Cardiac muscle cell (in vitro differentiated cells and primary cell): ENCODE measurements around the gene SHISA9. TPM values are rescaled to one million over a fixed set of nuclear protein-coding genes. Genes with fewer than 3 reads are reported as not detected.

Experiments used
- DNase-seq, 2 donors: peaks; one replicate each; pipeline versions ENCODE4 v3.0.0 to v3.0.0-alpha.2; 2010 to 2017; ENCODE audit warnings: low read depth in 1 of 2, low spot score in 1 of 2
- H3K27ac ChIP-seq: fragments of 200-600 bp; sonication (generic); 2 replicates; pipeline ENCODE4 v1.5.1; 2016
- H3K27me3 ChIP-seq: fragments of 200-600 bp; sonication (generic); 2 replicates; pipeline ENCODE4 v1.6.0; 2016; ENCODE audit warnings: control low read depth
- H3K36me3 ChIP-seq: fragments of 200-600 bp; sonication (generic); 2 replicates; pipeline ENCODE4 v1.5.1; 2016; ENCODE audit warnings: control low read depth
- H3K4me1 ChIP-seq: fragments of 200-600 bp; sonication (generic); 2 replicates; pipeline ENCODE4 v1.8.1; 2017; ENCODE audit warnings: low read depth, mild to moderate bottlenecking, mixed run types
- H3K4me3 ChIP-seq: fragments of 200-600 bp; sonication (generic); 2 replicates; pipeline ENCODE4 v1.5.1; 2016; ENCODE audit warnings: mild to moderate bottlenecking
- H3K9me3 ChIP-seq: fragments of 200-600 bp; sonication (generic); 2 replicates; pipeline ENCODE4 v1.5.1; 2017; ENCODE audit warnings: low read depth, mild to moderate bottlenecking, control low read depth
- polyA plus RNA-seq: library from polyadenylated mRNA; unstranded; fragments of >200 nt; fragmentation: Nextera tagmentation; extraction: Ambion mirVana; gene quantifications from 2 replicates; pipeline ENCODE4 v1.2.1, GENCODE V29; 2016
- total RNA-seq: library from RNA; depleted of rRNA; stranded (reverse); fragments of >200 nt; gene quantifications from 2 replicates; pipeline ENCODE4 v1.2.3, GENCODE V29; 2016
- TF ChIP-seq, protein P1 (sequence below): IDR thresholded peaks from 2 replicates; pipeline ENCODE4 v1.5.1; 2012; ENCODE audit warnings: low read depth, mild to moderate bottlenecking, low read length

The SHISA9 gene
- total and polyA plus RNA-seq, 2 experiments from 2014 or later = 0.03 TPM; not detected in 1

DNA sequence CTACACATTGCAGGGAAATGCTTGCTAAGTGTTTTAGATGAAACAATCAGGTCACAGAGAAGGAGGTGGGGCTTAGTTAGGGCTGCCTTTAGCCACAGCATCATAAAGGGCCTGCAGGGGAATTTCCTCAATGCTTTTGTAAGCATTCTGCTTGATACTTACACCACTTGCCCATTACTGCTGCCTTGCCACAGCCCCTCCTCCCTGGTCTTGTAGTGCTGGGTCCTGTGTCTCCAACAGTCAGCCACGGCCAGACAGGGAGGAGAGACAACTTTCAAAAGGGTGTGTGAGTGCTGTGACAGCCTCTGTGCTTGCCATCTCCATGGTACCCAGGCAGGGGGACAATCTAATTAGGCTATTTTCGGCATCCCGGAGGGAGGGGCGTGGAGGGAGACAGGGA, 111.2 kb downstream of the SHISA9 start:
- H3K9me3 ChIP-seq = no peaks in the 10 kb centered on the region
- DNase-seq = peak in 1 of 2 donors; percentile 54
- H3K4me1 ChIP-seq = no peaks in the 10 kb centered on the region
- H3K27me3 ChIP-seq = no peaks in the 10 kb centered on the region
- no peaks in the 10 kb centered on the region for H3K36me3 ChIP-seq
- TF ChIP-seq, protein P1, sequence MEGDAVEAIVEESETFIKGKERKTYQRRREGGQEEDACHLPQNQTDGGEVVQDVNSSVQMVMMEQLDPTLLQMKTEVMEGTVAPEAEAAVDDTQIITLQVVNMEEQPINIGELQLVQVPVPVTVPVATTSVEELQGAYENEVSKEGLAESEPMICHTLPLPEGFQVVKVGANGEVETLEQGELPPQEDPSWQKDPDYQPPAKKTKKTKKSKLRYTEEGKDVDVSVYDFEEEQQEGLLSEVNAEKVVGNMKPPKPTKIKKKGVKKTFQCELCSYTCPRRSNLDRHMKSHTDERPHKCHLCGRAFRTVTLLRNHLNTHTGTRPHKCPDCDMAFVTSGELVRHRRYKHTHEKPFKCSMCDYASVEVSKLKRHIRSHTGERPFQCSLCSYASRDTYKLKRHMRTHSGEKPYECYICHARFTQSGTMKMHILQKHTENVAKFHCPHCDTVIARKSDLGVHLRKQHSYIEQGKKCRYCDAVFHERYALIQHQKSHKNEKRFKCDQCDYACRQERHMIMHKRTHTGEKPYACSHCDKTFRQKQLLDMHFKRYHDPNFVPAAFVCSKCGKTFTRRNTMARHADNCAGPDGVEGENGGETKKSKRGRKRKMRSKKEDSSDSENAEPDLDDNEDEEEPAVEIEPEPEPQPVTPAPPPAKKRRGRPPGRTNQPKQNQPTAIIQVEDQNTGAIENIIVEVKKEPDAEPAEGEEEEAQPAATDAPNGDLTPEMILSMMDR = no peak
- H3K4me3 ChIP-seq = no peak overlapping the region
- H3K27ac ChIP-seq = no peak overlapping the region

- Histone ChIP-seq H3K27me3 (no peaks in the 10 kb centered on the region), H3K36me3 (no peaks in the 10 kb centered on the region), H3K4me1 (no peaks in the 10 kb centered on the region), H3K27ac (no peak overlapping the region), H3K4me3 (no peak overlapping the region), H3K9me3 (no peaks in the 10 kb centered on the region)
- no peak for DNase-seq
- TF ChIP-seq, protein P1 = no peak
Observed at GRCh38 chr16:13013043-13013442, 111.6 kb downstream of the SHISA9 start.

DNA sequence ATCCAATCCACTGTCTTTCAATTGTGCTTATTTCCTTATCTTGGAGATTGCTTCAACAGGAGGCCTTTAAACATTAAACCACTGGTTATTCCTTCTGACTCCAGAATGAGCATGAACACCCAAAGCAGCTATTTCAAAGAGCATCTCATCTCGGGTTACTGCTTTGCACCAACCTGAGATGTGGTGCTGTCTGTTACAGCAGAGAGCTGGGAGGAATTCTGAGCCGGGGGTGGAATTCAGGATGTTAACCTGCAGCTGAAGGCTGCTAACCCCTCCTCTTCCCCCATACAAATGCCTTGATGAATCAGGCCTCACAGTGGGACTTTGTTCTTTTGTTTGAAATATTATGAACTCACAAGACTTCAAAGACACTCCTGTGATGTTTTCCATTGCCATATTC, 113.1 kb downstream of the SHISA9 start:
- H3K4me3 ChIP-seq = no peak overlapping the region
- no peaks in the 10 kb centered on the region for H3K4me1 ChIP-seq
- TF ChIP-seq, protein P1 = no peak
- H3K27me3 ChIP-seq = no peaks in the 10 kb centered on the region
- no peak overlapping the region for H3K27ac ChIP-seq
- H3K36me3 ChIP-seq = no peaks in the 10 kb centered on the region
- H3K9me3 ChIP-seq = no peaks in the 10 kb centered on the region
- no peak for DNase-seq

- no peaks in the 10 kb centered on the region for H3K9me3 ChIP-seq
- TF ChIP-seq, protein P1 = no peak
- no peak overlapping the region for H3K4me3 ChIP-seq
- H3K4me1 ChIP-seq = no peaks in the 10 kb centered on the region
- DNase-seq = no peak
- H3K36me3 ChIP-seq = no peaks in the 10 kb centered on the region
- H3K27me3 ChIP-seq = no peaks in the 10 kb centered on the region
- H3K27ac ChIP-seq = no peak overlapping the region
Observed at GRCh38 chr16:13018026-13018425, 116.6 kb downstream of the SHISA9 start.

- no peaks in the 10 kb centered on the region for H3K4me1 ChIP-seq
- TF ChIP-seq, protein P1 = no peak
- no peaks in the 10 kb centered on the region for H3K27me3 ChIP-seq
- no peak overlapping the region for H3K27ac ChIP-seq
- no peak for DNase-seq
- no peaks in the 10 kb centered on the region for H3K9me3 ChIP-seq
- no peaks in the 10 kb centered on the region for H3K36me3 ChIP-seq
- no peak overlapping the region for H3K4me3 ChIP-seq
Observed at GRCh38 chr16:13021996-13022395, 120.6 kb downstream of the SHISA9 start.

DNA sequence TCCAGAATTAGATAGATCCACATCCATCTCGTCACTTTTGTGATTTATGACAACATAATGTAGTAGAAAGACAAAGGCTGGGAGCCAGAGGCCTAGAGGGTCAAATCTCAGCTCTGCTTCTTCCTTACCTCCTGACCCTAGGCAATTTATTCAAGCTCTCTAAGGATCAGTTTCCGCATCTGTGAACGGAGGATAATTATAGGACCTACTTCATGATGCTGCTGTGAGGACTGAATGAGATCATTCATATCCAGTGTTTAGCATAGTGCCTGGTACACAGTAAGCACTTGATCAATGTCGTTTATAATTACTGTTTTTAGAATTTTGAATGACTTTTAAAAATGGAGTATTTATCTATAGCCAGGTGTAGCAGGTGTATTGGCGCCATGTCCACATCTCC, 128.4 kb downstream of the SHISA9 start:
- H3K9me3 ChIP-seq = no peaks in the 10 kb centered on the region
- H3K27ac ChIP-seq = no peak overlapping the region
- no peak overlapping the region for H3K4me3 ChIP-seq
- TF ChIP-seq, protein P1 = no peak
- no peaks in the 10 kb centered on the region for H3K4me1 ChIP-seq
- no peaks in the 10 kb centered on the region for H3K27me3 ChIP-seq
- DNase-seq = no peak
- no peaks in the 10 kb centered on the region for H3K36me3 ChIP-seq
